ENCODE results near the gene SERPINA9. TPM values are rescaled to one million over a fixed set of nuclear protein-coding genes. Genes with fewer than 3 reads are reported as not detected.

SERPINA9 gene
- total RNA-seq, 1 experiment from 2014 or later = not detected

DNA sequence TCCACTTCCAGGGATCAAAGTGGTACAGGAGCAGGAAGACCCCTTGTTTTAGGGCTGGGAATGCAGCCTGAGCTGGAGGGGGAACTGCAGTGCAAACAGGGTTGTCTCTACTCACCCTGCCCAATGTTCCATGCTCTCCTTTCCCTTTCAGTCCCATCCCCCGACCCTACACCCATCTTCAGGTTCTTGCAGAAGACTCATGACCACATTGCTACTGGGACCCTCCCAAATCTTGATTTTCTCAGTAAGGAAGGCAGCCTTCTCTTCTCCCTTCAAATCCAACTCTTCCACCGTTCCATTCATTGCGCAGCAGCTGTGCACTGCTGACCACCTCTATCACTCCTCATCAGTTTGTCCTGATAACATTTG lies 25.3 kb downstream of the SERPINA9 start:
- Histone ChIP-seq H3K36me3 (ENCODE audit: control insufficient read depth, insufficient read depth, low read length) (no peaks in the 10 kb centered on the region), H3K4me1 (0 out of 2 replicates have a peak, but pooled peaks cover 6% of the 10 kb centered on the region), H3K4me3 (ENCODE audit: low read depth, low read length) (no peak overlapping the region), H3K9me3 (no peaks in the 10 kb centered on the region), H3K27me3 (replicated peaks; ENCODE audit: control insufficient read depth, insufficient read depth, low read length) (no peaks in the 10 kb centered on the region)
- ChIA-PET CTCF (interaction anchor here (1.6 kb wide), 1 partner anchor 17 kb away, joined by 4 read pairs; no protein-coding TSS in a partner anchor), POLR2A (no interaction called here)
- DNase-seq = no peak
- peaks cover 13% of the 10 kb centered on the region for H3K4me1 Mint-ChIP-seq (ENCODE audit: low read depth, unreplicated experiment)
- no peaks in the 10 kb centered on the region for H3K27me3 Mint-ChIP-seq (ENCODE audit: insufficient read depth, unreplicated experiment)
- BruUV-seq (replicated peaks) = no TSS peak
- TF ChIP-seq, protein P1, sequence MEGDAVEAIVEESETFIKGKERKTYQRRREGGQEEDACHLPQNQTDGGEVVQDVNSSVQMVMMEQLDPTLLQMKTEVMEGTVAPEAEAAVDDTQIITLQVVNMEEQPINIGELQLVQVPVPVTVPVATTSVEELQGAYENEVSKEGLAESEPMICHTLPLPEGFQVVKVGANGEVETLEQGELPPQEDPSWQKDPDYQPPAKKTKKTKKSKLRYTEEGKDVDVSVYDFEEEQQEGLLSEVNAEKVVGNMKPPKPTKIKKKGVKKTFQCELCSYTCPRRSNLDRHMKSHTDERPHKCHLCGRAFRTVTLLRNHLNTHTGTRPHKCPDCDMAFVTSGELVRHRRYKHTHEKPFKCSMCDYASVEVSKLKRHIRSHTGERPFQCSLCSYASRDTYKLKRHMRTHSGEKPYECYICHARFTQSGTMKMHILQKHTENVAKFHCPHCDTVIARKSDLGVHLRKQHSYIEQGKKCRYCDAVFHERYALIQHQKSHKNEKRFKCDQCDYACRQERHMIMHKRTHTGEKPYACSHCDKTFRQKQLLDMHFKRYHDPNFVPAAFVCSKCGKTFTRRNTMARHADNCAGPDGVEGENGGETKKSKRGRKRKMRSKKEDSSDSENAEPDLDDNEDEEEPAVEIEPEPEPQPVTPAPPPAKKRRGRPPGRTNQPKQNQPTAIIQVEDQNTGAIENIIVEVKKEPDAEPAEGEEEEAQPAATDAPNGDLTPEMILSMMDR (IDR thresholded peaks at IDR 0.05; ENCODE audit: insufficient read depth in 1 of 2, low read depth in 1 of 2, low read length in 1 of 2, severe bottlenecking in 1 of 2, unreplicated experiment in 1 of 2) = no peak
- no peaks in the 10 kb centered on the region for H3K9me3 Mint-ChIP-seq (ENCODE audit: unreplicated experiment)
- no peaks in the 10 kb centered on the region for H3K36me3 Mint-ChIP-seq (ENCODE audit: insufficient read depth, unreplicated experiment)
- no peak overlapping the region for H3K4me3 Mint-ChIP-seq (ENCODE audit: unreplicated experiment)
- no peak overlapping the region for H3K27ac Mint-ChIP-seq (ENCODE audit: unreplicated experiment)
- intact Hi-C loops (cut with micrococcal nuclease; ENCODE audit: unreplicated experiment) = no loop called here

DNA sequence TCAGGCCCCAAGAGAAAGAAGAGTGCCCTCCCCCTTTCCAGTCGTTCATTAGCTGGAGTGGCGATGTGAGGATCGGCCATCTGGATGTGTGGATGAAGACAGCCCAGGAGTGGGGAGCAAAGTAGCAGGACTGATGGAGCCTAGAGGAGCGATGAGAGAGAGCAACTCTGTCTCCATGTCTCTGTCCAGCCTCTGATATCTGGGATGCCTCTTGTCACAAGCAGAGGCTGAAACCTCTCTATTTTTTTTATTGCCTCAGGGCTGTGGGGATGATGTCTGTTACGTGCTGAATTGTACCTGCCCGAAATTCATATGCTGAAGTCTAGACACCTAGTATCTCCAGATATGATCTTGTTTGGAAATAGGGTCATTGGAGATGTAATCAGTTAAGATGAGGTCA lies 26.1 kb downstream of the SERPINA9 start:
- intact Hi-C loops (cut with micrococcal nuclease; ENCODE audit: unreplicated experiment) = no loop called here
- H3K9me3 Mint-ChIP-seq (ENCODE audit: unreplicated experiment) = no peaks in the 10 kb centered on the region
- ChIA-PET CTCF (interaction anchor here (1.1 to 1.6 kb wide), 2 partner anchors 16 to 36 kb away, joined by 4 read pairs; no protein-coding TSS in a partner anchor), POLR2A (no interaction called here)
- Histone ChIP-seq H3K9me3 (no peaks in the 10 kb centered on the region), H3K4me1 (0 out of 2 replicates have a peak, but pooled peaks cover 6% of the 10 kb centered on the region), H3K4me3 (ENCODE audit: low read depth, low read length) (no peak overlapping the region), H3K36me3 (ENCODE audit: control insufficient read depth, insufficient read depth, low read length) (no peaks in the 10 kb centered on the region), H3K27me3 (replicated peaks; ENCODE audit: control insufficient read depth, insufficient read depth, low read length) (no peaks in the 10 kb centered on the region)
- no peaks in the 10 kb centered on the region for H3K27me3 Mint-ChIP-seq (ENCODE audit: insufficient read depth, unreplicated experiment)
- TF ChIP-seq, protein P1 (IDR thresholded peaks at IDR 0.05; ENCODE audit: insufficient read depth in 1 of 2, low read depth in 1 of 2, low read length in 1 of 2, severe bottlenecking in 1 of 2, unreplicated experiment in 1 of 2) = no peak
- H3K4me1 Mint-ChIP-seq (ENCODE audit: low read depth, unreplicated experiment) = peaks cover 13% of the 10 kb centered on the region
- no peak overlapping the region for H3K27ac Mint-ChIP-seq (ENCODE audit: unreplicated experiment)
- H3K4me3 Mint-ChIP-seq (ENCODE audit: unreplicated experiment) = no peak overlapping the region
- no peak for DNase-seq
- no TSS peak for BruUV-seq (replicated peaks)
- H3K36me3 Mint-ChIP-seq (ENCODE audit: insufficient read depth, unreplicated experiment) = no peaks in the 10 kb centered on the region

DNA sequence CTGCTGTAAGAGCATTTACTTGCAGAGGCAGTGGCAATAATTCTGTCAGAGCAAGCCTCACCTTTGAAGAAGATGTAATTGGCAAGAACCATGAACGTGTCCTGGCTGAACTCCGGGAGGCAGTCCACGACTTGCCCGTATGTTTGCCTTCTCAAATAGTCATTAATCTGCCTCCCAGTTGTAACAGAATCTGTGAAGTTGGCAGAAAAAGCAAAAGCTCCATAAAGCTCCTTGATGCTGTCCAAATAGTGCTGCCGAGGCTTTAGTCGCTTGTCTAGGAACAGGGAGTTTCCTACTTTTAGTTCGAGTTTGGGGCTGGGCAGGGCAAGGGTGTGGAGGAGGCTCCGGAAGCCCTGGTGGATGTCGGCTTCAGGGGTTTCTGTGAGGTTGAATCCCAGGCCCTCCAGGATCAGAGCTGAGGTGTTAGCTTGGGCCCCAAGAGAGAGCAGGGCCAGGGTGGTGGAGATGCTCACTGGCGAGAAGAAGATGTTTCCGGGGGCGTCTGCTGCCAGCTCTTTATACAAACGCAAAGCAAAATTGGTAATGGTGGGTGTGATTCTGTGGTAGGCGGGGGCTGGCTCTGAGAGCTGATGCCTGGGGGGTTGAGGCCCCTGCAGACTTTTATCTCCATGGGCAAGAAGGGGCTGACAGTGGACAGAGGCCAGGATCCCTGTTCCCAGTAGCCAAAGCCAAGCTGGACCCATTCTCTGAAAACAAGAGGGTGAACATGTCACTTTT lies 27.8 kb downstream of the SERPINA9 start:
- H3K36me3 Mint-ChIP-seq (ENCODE audit: insufficient read depth, unreplicated experiment) = no peaks in the 10 kb centered on the region
- POLR2A ChIA-PET = no interaction called here
- H3K27me3 Mint-ChIP-seq (ENCODE audit: insufficient read depth, unreplicated experiment) = no peaks in the 10 kb centered on the region
- peaks cover 13% of the 10 kb centered on the region for H3K4me1 Mint-ChIP-seq (ENCODE audit: low read depth, unreplicated experiment)
- Histone ChIP-seq H3K4me1 (0 out of 2 replicates have a peak, but pooled peaks cover 6% of the 10 kb centered on the region), H3K9me3 (no peaks in the 10 kb centered on the region), H3K27me3 (replicated peaks; ENCODE audit: control insufficient read depth, insufficient read depth, low read length) (no peaks in the 10 kb centered on the region), H3K4me3 (ENCODE audit: low read depth, low read length) (no peak overlapping the region), H3K36me3 (ENCODE audit: control insufficient read depth, insufficient read depth, low read length) (no peaks in the 10 kb centered on the region)
- no TSS peak for BruUV-seq (replicated peaks)
- intact Hi-C loops (cut with micrococcal nuclease; ENCODE audit: unreplicated experiment) = no loop called here
- TF ChIP-seq, protein P1 (IDR thresholded peaks at IDR 0.05; ENCODE audit: insufficient read depth in 1 of 2, low read depth in 1 of 2, low read length in 1 of 2, severe bottlenecking in 1 of 2, unreplicated experiment in 1 of 2) = no peak
- H3K4me3 Mint-ChIP-seq (ENCODE audit: unreplicated experiment) = no peak overlapping the region
- no peak for DNase-seq
- H3K27ac Mint-ChIP-seq (ENCODE audit: unreplicated experiment) = no peak overlapping the region
- H3K9me3 Mint-ChIP-seq (ENCODE audit: unreplicated experiment) = no peaks in the 10 kb centered on the region
- CTCF ChIA-PET = interaction anchor here (1.3 kb wide), 1 partner anchor 14 kb away, joined by 3 read pairs; no protein-coding TSS in a partner anchor
